Activated naive CD8-positive, alpha-beta T cell (primary cell): Measurements from ENCODE around the gene EMILIN2.
"Not testable (repeated sequence)": the region's sequence is repeated elsewhere in the genome, so short reads cannot be mapped to it uniquely, and the experiment has no call there.

Experiments
- H3K27ac Mint-ChIP-seq: one replicate; pipeline ENCODE4 v1.8.0; 2021; ENCODE audit warnings: mixed read lengths
- H3K27me3 Mint-ChIP-seq: one replicate; pipeline ENCODE4 v1.8.0; 2021; ENCODE audit warnings: mixed read lengths
- H3K36me3 Mint-ChIP-seq: one replicate; pipeline ENCODE4 v1.8.0; 2021; ENCODE audit warnings: mixed read lengths
- H3K4me1 Mint-ChIP-seq: one replicate; pipeline ENCODE4 v1.8.0; 2021; ENCODE audit warnings: low read depth, mixed read lengths
- H3K4me3 Mint-ChIP-seq: one replicate; pipeline ENCODE4 v1.8.0; 2021; ENCODE audit warnings: mild to moderate bottlenecking, mixed read lengths
- H3K9me3 Mint-ChIP-seq: one replicate; pipeline ENCODE4 v1.8.0; 2021; ENCODE audit warnings: low read depth, mixed read lengths

Gene EMILIN2

DNA sequence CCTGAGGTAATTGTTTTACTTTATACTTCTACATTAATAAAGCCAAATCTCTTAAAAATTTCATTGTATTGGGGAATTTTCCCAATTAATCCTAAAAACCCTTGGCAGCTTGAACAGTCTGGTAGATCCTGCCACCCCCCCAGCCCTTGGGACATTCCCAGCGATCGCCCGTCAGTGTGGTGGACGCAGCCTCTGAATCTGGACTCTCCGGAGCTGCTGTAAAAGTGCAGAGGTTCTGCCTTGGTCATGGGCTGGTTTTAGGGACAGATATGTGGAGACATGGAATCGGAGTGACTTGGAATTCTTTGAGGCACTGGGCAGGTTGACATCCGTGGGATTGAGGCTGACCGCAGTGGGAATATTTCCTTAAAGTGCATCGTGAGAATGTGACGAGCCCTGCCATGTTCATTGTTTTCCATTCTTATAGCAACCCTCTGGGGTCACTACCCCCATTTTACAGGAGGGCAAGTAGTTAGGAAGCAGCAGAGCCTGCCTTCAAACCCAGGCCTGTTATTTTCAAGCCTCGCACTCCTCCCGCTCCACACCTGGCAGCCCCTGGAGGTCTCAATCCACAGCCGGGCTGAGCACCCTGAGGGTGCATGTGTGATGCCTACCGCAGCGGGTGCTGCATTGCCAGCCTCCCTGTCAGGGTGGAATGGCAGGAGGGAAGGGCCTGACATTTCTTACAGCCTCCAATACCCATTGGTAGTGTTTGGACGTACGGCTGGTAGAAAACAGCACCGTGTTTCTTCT is 6.5 kb downstream of the EMILIN2 start:
- Mint-ChIP-seq H3K27ac (no peak overlapping the region), H3K4me3 (no peak overlapping the region), H3K4me1 (peaks cover 14% of the 10 kb centered on the region), H3K36me3 (peaks cover 2% of the 10 kb centered on the region), H3K9me3 (no peaks in the 10 kb centered on the region), H3K27me3 (peaks cover 23% of the 10 kb centered on the region)

DNA sequence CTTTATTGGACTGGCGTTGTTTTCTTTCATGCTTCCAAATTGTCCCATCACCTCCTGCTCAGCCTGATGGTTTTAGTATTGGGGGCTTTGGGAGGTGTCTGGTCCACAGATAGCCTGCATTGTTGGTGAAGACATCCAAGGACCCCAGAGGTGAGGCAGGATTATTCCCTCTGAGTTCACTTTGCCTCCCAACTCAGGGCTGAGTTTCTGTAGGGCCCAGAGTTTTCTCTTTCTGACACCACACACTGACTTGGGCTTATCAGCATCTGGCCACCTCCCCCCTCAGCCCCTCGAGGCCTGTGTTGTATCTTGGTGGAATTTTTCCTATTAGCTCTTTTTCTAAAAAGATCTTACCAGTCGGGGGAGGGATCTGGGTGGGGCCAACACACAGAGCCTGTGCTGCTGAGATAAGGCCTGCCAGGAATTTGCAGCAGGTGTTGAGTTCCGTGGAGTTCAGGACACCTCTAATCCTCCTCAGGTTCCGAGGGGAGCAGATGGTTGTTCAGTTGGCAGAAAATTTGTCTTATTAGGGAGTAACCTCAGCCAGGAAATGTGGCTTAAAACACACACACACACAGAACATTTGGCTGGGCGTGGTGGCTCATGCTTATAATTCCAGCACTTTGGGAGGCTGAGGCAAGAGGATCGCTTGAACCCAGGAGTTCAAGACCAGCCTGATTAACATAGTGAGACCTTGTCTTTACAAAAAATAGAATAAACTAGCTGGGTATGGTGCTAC is 7.3 kb downstream of the EMILIN2 start:
- H3K27me3 Mint-ChIP-seq: peaks cover 15% of the 10 kb centered on the region
- peaks cover 11% of the 10 kb centered on the region for H3K4me1 Mint-ChIP-seq
- no peak overlapping the region for H3K4me3 Mint-ChIP-seq
- no peak overlapping the region for H3K27ac Mint-ChIP-seq
- no peaks in the 10 kb centered on the region for H3K9me3 Mint-ChIP-seq
- peaks cover 2% of the 10 kb centered on the region for H3K36me3 Mint-ChIP-seq

DNA sequence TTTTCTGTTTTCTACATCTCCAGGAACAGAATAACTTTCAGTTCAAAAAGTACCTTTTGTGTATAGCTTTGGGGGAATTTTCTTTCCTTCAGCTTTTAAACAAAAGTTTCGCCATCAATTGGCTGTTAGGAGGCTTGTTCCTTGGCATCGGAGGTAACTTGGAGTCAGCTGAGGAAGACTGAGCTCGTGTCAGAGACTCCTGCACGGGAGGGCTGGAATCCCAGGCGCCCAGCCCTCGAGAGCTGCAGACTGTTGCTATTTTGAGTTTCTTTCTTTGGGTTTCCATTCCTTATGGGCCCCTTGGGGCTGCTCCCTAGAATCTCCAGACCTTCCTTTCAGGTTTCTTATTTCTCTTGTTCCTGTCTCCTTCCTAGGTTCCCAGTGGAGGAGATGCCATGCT is 8.1 kb downstream of the EMILIN2 start:
- Mint-ChIP-seq H3K4me1 (peaks cover 11% of the 10 kb centered on the region), H3K36me3 (peaks cover 9% of the 10 kb centered on the region), H3K4me3 (no peak overlapping the region), H3K9me3 (no peaks in the 10 kb centered on the region), H3K27me3 (peaks cover 12% of the 10 kb centered on the region), H3K27ac (no peak overlapping the region)

DNA sequence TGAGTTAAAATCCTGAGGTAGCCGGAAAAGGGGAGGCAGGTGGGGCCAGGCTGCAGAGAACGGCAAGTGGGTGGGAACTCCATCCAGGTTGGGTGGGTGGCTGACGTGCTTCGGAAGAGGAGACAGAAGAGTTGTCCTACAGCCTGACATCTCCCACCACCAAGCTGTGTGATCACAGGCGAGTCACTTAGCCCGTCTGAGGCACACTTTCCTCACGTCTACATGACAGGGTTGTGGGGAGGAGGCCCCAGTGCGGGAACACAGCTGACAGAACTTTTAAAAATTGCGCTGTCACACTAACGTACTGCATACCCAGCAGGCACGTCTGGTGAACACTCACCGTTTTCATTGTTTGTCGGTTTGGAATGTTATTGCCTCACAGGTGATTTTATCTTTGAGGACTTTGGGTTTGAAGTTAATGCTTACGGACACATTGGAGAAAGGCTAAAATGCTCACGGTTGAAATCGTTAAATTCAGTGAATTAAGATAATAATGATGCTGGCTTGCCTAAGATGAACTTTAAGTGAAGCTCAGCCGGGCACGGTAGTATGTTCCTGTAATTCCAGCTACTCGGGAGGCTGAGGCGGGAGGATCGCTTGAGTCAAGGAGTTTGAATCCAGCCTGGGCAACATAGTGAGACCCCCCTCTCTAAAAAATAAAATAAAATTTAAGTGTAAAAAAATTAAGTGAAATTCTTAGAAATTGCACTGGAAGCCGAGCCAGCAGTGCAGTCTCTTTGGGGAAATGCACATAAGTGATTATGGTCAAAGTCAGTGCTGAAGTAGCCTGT is 8.9 kb downstream of the EMILIN2 start:
- Mint-ChIP-seq H3K4me3 (no peak overlapping the region), H3K27me3 (peaks cover 8% of the 10 kb centered on the region), H3K9me3 (no peaks in the 10 kb centered on the region), H3K4me1 (peaks cover 8% of the 10 kb centered on the region), H3K27ac (no peak overlapping the region), H3K36me3 (peaks cover 9% of the 10 kb centered on the region)

DNA sequence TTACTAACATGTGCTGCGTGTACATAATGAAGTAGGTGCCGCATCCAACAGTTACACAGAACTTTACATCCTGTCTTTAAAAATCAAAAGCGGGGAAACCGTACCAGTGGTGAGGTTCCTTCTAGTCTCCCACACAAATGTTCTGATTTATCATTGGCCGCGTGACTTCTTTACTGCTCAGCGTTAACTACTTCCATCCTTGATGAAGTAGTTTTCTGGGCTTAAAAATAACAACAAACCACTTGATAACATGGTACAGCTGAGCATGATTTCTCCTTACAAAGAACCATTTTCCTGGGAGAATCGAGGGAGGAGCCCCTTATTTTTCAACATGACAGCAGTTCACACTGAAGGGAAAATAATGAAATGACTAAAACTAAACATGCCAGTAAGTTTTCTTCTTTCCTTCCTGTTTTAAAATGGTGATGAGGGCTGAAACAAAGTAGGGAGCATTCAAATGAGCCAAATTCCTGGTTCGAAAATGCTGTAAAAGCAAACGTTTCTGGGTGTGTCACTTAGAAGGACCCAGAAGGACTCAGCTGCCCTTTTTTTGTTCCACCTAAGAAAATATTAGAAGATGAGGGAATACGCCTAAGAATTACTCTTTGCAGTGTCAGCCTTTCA is 9.9 kb downstream of the EMILIN2 start:
- no peak overlapping the region for H3K4me3 Mint-ChIP-seq
- peaks cover 6% of the 10 kb centered on the region for H3K4me1 Mint-ChIP-seq
- H3K27me3 Mint-ChIP-seq: peaks cover 2% of the 10 kb centered on the region
- H3K27ac Mint-ChIP-seq: no peak overlapping the region
- H3K36me3 Mint-ChIP-seq: peaks cover 7% of the 10 kb centered on the region
- no peaks in the 10 kb centered on the region for H3K9me3 Mint-ChIP-seq

DNA sequence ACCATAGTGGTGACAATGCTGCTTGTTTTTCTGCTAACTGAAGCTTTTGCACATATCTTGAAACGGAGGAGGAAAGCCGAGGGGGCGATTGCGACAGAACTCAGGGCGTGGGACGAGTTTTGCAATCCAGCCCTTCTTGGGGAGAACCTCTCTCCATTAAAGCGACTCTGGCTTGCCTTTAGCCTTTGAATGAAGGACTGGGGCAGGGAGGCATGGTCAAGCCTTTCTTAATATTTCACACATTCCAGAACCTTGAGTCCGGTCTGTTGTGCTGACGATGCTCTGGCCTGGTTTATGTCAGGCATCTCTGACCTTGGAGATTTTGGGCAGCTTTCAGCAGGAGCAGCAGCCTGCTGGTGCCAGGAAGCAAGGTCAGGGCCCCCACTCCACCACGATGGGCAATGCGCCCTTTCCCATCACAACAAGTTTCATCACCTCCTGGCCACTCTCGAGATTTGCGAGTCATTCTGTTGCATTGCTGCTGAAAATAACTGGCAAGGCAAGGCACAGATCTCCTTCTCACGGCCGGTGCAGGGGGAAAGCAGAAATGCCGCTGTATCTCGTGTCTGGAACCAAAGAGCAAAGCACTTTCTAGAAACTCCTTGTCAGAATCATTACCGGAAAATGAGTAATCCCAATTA is 10.8 kb downstream of the EMILIN2 start:
- no peak overlapping the region for H3K4me3 Mint-ChIP-seq
- H3K27ac Mint-ChIP-seq: no peak overlapping the region
- peaks cover 7% of the 10 kb centered on the region for H3K36me3 Mint-ChIP-seq
- peaks cover 6% of the 10 kb centered on the region for H3K4me1 Mint-ChIP-seq
- no peaks in the 10 kb centered on the region for H3K9me3 Mint-ChIP-seq
- no peaks in the 10 kb centered on the region for H3K27me3 Mint-ChIP-seq

DNA sequence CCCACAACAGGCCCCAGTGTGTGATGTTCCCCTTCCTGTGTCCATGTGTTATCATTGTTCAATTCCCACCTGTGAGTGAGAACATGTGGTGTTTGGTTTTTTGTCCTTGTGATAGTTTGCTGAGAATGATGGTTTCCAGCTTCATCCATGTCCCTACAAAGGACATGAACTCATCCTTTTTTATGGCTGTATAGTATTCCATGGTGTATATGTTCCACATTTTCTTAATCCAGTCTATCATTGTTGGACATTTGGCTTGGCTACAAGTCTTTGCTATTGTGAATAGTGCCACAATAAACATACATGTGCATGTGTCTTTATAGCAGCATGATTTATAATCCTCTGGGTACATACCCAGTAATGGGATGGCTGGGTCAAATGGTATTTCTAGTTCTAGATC is 13.6 kb downstream of the EMILIN2 start:
- not testable (repeated sequence) for H3K9me3 Mint-ChIP-seq, H3K36me3 Mint-ChIP-seq, H3K27ac Mint-ChIP-seq

DNA sequence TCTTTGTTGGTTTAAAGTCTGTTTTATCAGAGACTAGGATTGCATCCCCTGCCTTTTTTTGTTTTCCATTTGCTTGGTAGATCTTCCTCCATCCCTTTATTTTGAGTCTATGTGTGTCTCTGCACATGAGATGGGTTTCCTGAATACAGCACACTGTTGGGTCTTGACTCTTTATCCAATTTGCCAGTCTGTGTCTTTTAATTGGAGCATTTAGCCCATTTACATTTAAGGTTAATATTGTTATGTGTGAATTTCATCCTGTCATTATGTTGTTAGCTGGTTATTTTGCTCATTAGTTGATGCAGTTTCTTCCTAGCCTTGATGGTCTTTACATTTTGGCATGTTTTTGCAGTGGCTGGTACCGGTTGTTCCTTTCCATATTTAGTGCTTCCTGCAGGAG is 17.2 kb downstream of the EMILIN2 start:
- H3K4me1 Mint-ChIP-seq, H3K27ac Mint-ChIP-seq, H3K9me3 Mint-ChIP-seq, H3K27me3 Mint-ChIP-seq, H3K4me3 Mint-ChIP-seq: not testable (repeated sequence)
- H3K36me3 Mint-ChIP-seq: peaks cover 12% of the 10 kb centered on the region

More for the DNA sequence above, 13.6 kb downstream of the EMILIN2 start:
- not testable (repeated sequence) for H3K4me3 Mint-ChIP-seq, H3K27me3 Mint-ChIP-seq, H3K4me1 Mint-ChIP-seq

DNA sequence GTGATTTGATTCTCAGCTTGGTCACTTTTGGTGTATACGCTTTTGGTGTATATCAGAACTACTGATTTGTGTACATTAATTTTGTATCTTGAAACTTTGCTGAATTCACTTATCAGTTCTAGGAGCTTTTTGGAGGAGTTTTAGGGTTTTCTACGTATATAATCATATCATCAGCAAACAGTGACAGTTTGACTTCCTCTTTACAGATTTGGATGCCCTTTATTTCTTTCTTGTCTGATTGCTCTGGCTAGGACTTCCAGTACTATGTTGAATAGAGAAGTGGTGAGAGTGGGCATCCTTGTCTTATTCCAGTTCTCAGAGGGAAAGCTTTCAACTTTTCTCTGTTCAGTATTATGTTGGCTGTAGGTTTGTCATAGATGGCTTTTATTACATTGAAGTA is 19.7 kb downstream of the EMILIN2 start:
- H3K4me1 Mint-ChIP-seq, H3K27ac Mint-ChIP-seq, H3K4me3 Mint-ChIP-seq, H3K27me3 Mint-ChIP-seq, H3K36me3 Mint-ChIP-seq, H3K9me3 Mint-ChIP-seq: not testable (repeated sequence)

DNA sequence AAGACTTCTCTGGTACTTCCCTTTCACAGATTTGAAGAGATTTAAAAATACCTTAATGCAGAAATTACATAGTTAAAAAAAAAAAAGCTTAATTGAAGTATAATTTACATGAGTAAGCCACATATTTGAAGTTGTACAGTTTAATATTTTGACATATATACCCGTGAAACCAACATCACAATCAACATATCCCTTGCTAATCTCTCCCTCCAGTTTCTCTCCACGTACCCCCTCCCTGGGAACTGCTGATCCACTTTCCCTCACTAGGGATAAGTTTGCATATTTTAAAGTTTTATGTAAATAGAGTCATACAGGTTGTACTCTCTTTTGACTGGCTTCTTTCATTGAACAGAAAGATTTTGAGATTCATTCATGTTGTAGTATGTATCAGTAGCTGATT is 22.4 kb downstream of the EMILIN2 start:
- Mint-ChIP-seq H3K9me3 (peaks cover 4% of the 10 kb centered on the region), H3K4me3 (no peak overlapping the region), H3K27me3 (no peaks in the 10 kb centered on the region), H3K4me1 (no peaks in the 10 kb centered on the region), H3K36me3 (peaks cover 5% of the 10 kb centered on the region), H3K27ac (no peak overlapping the region)

DNA sequence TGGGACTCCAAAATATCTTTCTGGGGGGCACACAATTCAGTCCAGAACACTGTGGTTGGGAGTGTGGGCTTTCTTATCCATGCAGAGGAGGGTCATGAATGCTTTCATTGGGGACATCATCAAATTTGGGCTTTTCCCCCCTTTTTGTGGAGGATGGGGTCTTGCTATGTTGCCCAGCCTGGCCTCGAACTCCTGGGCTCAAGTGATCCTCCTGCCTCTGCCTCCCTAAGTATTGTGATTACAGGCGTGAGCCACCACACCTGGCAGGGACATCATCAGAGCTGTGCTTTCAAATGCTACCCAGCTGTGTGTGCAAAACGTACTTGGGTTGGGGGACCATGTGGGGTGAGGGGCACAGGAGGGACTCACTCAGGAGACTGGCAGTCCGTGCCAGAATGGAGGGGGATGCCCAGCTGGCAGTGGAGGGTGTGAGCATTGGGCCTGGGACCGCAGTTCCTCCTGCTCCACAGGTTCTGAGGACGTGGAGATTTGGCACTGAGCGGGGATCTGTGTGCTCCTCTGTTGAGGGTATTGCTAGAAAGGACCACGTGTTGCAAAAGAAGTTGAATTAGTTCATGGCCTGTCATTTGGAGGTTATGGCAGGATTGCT is 24.4 kb downstream of the EMILIN2 start:
- Mint-ChIP-seq H3K27ac (no peak overlapping the region), H3K27me3 (no peaks in the 10 kb centered on the region), H3K4me3 (no peak overlapping the region), H3K36me3 (peaks cover 4% of the 10 kb centered on the region), H3K4me1 (no peaks in the 10 kb centered on the region), H3K9me3 (peaks cover 3% of the 10 kb centered on the region)

DNA sequence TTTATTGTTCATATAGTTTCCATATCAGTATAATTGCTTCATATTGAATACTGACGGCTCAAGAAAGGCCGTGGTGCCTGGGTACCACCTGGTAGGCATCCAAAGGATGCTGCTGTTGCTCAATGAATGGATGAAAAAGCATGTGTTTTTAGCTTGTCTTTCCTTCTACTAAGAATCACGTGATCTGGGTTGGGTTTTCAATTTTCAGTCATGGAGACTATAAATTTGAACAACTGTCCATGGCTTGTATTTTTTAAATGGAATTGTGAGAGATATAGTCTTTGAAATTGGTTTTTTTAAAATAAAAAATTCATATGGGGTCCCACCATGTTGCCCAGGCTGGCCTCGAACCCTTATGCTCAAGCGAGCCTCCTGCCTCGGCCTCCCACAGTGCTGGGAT is 25.3 kb downstream of the EMILIN2 start:
- Mint-ChIP-seq H3K36me3 (no peaks in the 10 kb centered on the region), H3K27ac (no peak overlapping the region), H3K4me1 (no peaks in the 10 kb centered on the region), H3K9me3 (no peaks in the 10 kb centered on the region), H3K27me3 (no peaks in the 10 kb centered on the region), H3K4me3 (no peak overlapping the region)

DNA sequence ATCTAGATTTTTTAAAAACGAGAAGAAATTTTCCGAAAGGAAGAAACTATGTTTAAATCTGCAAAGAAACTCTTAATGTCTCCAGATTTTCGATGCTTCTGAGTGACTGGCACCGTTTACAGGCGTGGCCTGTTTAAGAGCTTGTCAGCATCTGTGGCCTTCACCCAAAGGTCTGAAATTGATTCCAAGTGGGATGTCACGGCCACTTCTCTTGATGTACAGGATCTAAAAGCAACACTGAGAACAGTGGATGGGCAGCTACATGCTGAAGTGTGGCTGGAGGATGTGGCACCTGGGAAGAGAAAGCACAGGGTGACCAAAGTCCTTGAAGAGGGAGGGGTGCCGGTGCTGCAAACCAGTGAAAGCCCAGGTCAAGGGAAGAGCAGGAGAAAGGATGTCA is 28.0 kb downstream of the EMILIN2 start:
- peaks cover 3% of the 10 kb centered on the region for H3K4me1 Mint-ChIP-seq
- no peaks in the 10 kb centered on the region for H3K9me3 Mint-ChIP-seq
- H3K4me3 Mint-ChIP-seq: no peak overlapping the region
- H3K27ac Mint-ChIP-seq: no peak overlapping the region
- no peaks in the 10 kb centered on the region for H3K36me3 Mint-ChIP-seq
- no peaks in the 10 kb centered on the region for H3K27me3 Mint-ChIP-seq

DNA sequence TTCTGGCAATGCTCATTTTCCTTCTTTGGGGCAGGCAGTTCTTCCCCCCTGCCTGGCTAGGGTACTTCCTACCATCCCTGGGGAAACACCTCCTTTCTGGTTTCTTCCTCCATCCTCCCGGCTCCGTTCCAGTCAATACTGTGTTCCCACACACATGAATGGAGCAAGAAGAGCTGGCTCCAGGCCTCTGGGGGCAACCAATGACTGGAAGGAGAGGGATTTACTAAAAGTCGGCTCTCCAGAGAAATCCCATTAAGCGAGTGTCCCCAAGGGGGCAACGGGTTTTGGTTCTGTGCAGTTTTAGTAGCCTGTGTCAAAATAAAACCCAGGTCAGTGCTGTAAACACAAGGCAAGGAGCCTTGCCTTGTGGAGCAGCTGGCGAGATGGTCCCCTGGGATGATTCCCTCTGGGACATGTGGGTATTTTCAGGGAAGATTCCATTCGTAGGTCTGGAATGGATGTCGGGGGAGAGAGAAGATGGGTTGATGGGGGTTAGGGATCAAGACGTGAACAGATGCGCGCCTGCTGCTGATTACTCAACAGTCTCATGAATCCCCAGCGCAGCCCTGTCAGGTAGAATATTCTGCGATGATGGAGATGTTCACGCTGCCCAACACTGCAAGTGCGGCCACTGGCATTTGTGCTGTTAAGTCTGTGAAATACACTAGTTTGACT is 32.0 kb downstream of the EMILIN2 start:
- no peaks in the 10 kb centered on the region for H3K9me3 Mint-ChIP-seq
- H3K4me3 Mint-ChIP-seq: no peak overlapping the region
- no peak overlapping the region for H3K27ac Mint-ChIP-seq
- H3K4me1 Mint-ChIP-seq: peaks cover 28% of the 10 kb centered on the region
- no peaks in the 10 kb centered on the region for H3K36me3 Mint-ChIP-seq
- no peaks in the 10 kb centered on the region for H3K27me3 Mint-ChIP-seq
